ENCODE measurements around the gene SCUBE1. TPM values are rescaled to one million over a fixed set of nuclear protein-coding genes. Genes with fewer than 3 reads are reported as not detected.
A peak's percentile ranks its signal among the peaks of the same experiment; 100 is the strongest.

SCUBE1 gene
- total RNA-seq, 1 donor from 2014 or later, result 0.51 TPM

DNA sequence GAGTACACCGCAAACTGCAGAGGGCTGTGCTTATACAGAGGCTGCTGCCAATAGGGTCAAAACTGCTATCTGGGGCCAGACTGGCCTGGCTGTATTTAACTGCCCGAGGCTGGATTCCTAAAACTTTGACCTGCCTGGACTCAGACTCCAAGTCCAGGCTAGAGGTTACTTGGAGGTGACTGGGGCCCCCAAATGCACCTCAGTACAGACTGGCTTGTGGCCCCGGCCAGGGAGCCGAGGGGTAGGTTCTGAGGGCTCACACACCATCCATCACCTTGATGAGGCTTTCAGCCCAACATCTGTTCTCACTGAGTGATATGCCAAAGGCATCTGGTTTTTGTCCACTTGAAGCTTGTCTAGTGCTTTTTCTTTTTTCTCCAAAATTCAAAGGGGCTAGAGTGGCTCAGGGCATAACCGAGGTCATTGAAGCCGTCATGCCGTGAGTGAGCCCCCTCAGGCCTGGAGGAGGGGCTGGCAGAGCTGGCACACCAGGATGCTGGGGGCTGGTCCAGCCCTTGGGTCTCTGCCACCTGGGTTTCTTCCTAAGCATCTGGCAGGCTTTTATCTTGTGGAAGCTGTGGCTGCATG is 103.9 kb downstream of the SCUBE1 start:
- DNase-seq (ENCODE audit: low read depth in 2 of 2), result no peak

DNA sequence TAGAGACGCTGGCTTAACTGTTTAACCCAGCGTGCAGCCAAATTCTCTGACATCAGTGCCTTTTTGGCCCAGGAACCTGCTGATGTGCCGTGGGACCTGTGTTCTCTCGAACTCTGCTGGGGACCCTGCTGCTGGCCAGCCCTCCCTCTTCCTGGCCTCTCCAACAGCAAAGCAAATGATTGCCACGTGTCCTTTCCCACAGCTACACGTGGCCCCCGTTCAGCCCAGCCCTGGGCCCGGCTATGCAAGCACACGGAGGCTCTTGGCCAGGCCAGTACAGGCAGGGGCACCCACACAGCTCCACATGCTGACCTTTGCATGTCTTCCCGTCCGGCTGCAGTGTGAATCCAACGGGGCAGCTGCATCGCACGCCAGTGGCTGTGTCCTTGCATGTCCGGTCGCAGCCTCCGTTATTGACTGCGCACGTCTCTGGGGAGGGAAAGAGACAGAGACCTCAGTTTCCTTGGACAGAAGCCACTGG is 104.6 kb downstream of the SCUBE1 start:
- DNase-seq (ENCODE audit: low read depth in 2 of 2), result no peak

DNA sequence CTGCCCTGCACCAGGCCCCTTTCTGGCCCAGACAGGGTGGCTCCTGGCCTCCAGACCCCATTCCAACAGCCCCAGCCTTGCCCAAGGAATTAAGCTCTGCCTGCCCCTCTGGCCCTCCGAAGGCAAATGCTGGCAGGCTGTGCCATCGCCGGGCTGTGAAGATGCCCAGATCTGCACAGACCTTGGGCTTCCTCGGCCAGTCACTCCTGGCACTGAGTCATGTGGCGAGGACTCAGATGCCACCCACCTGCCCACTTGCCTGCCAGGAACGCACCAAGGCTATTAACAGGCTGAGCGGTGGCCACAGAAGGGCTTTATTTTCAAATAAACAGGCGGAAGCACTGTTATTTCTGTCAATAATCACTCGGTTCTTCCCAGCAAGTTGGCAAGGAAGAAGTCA is 105.9 kb downstream of the SCUBE1 start:
- DNase-seq (ENCODE audit: low read depth in 2 of 2), result no peak

DNA sequence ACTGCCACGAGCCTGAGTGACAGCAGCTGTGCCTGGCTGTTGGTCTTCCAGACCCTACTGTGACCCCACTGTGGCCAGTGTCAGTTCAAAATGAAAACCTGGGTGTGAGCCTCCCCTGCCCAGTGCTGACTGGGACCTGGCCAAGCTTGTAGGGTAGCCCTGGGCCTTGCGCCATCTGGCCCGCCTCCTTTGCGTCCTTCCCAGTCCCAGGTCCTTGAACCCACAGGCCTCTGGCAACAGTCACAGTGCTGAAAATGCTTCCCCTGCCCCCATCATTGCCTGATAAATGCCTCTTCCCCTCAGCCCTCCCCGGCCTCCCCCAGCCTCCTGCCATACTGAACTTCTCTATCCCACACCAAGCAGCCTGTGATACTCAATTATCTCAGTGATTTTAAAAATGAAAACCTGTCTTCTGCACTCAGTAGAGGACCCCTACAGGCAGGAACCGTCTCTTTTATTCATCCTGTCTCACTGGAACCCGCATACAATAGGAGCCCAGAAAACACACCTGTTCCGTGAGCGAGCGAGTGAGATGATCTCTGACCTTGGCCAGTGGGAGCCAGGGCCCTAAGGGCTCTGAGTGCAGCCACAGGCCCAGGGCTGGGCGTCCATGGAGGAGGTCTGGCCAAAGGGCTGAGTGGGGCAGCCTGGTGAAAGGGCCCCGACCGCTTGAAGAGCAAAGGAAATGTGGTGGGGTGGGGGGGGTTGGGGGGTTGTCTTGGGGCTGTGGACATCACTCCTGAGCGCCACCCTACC is 106.6 kb downstream of the SCUBE1 start:
- DNase-seq (ENCODE audit: low read depth in 2 of 2), result no peak

DNA sequence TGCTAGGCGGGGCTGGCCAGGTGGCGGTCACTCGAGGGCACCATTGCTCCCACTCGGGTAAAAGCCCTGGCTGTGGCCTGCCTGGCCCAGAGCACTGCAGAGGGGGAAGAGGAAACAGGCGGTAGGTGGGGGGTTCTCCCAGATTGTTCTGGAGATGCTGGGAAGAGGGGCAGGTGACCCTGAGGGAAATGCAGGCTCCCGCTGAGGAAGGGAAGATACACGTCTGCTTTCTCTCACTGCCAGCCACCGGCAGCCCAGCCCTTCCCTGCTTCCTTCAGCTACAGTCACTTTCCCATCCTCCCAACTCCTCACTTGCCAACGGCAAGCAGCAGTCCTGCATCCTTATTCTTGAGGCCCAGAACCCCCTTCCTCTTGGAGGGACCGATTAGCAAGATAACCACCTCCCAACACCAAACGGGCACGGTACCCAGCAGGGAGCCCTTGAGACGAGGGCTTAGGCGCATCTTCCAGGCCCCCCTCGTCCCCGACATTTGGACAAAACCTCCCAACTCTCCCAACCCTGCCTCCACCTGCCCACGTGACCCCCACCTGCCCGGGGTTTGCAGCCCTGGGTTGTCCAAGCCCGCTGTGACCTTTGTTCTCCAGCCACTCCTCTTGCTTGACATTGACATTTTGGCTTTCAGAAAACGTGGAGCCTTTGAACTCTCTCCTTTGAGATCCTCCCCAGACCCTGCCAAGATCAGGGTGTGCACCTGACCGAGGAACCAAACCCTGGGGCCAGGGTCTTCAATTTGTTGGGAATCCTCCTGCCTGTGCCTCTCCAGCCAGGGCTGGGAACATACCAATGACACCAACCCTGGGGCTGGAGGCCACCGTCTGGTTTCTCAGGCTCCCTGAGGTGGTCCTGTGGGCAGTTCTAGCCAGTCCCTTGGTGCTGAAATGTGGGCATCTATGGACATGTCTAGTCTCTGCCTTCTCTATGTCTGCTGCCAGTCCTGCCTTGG is 107.4 kb downstream of the SCUBE1 start:
- DNase-seq (ENCODE audit: low read depth in 2 of 2), result no peak

DNA sequence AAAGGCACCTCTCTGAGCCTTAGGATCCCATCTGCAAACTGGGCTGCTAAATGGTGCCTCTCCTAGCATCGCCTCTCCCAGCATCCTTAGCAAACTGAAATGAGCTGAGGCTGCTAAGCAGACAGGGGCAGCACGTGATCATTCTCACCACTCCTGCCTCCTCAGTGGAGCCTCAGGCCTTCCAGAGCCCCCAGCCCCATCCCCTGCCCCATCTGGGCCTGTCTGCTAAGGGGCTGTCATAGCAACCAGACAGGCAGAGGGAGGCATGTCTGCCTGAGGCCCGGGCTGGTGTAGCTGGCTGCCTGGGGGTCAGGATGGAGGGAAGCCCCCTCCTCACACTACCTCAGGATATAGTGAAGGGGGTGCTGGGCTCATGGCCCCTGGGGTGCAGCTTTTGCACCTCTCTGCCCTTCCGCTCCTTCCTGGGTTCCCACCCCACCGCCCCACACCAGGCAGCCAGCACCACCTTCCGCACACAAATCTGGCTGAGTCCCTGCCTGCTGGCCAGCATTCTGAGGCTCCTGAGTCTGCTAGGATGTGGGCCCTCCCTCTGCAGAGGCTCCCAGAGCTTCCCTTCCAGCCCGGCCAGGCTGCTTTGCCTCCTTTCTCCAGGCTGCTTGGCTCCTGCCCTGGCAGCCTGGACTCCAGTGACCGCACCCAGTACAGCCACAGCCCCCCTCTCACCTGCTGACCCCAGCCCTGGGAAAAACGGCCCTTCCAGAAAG is 108.7 kb downstream of the SCUBE1 start:
- DNase-seq (ENCODE audit: low read depth in 2 of 2), result no peak

DNA sequence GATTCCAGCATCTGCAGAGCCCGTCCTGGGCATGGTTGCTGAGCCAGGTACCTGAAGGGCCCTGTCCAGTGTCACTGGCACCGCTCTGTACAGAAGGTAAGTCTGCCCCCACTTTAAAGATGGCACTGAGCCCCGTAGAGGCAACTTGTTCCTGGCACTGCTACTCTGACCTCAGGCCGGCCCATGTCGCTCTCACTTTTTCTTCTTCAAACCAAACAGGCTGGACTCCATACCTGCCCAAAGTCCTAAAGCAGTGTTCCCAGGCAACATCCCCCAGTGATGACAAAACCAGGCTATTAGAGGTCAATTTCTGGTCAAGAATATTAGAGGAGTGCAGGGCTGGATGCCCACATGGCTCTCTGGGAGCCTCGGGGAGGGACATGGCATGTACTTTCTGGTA is 109.6 kb downstream of the SCUBE1 start:
- no peak for DNase-seq (ENCODE audit: low read depth in 2 of 2)

DNA sequence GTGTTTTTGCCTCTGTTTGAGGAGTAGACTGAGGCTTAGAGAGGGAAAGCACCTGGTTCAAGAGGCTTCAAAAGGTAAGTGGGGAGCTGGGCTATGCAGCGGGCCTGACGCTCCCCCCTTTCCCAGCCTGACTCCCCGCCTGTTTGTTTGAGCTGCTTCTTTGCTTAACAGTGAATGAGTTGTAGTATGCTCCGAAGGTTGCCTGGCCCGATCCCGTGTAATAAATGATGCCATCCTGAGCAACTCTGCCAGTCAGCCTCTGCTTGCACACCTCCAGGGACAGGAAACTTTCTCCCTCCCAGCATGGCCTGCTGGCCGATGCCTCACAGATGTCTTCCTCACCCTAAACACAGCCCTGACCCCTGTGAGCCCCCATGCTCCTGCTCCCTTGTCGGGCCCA is 110.7 kb downstream of the SCUBE1 start:
- DNase-seq (ENCODE audit: low read depth in 2 of 2), result no peak

DNA sequence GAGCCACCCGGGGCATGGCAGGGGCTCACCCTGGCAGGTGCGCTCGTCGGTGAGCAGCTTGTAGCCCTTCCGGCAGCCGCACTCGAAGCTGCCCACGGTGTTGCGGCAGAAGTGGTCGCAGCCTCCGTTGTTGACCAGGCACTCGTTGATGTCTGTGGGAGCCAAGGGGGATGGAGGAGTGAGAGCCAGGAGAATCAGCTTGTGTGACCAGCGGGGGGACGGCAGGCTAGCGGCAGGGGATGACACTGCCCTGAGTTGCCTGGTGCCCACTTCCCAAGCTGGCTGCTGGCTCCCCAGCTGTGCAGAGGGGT is 111.5 kb downstream of the SCUBE1 start:
- DNase-seq (ENCODE audit: low read depth in 2 of 2), result no peak

DNA sequence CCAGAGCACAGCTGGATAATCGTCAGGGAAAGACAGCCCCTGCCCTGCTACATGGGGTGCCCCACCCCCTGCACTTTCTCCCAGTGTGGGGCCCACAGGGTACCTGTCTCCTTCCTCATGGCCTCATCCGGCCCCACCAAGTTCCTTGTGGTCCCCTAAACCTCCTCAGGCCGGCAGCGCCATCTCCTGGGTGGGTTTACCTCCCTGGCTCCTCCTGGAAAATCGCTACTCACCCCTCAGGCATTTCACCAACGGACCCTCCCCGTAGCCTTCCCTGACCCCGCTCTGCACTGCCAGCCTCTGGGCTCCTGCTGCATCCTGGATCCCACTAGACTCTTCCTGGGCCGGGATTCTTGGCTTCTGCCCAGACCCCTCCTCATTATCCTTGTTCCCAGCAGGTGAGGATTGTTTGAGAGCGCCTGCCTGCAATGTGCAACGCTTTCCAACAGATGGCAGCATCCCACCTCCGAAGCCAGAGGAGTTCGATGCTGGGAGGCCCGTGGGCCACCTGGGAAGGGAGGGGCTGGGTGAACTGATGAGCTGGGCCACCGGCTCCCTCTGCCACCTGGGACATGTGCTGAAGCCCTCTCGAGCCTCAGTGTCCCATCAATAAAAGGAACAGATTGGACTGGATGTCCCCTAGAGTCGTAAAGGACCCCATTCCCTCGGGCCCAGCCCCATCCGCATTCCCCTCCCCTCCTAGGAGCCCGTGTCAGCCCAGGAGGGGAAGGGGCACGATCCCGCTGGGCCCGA is 112.0 kb downstream of the SCUBE1 start:
- peak; percentile 25 to 55 for DNase-seq (ENCODE audit: low read depth in 2 of 2)

DNA sequence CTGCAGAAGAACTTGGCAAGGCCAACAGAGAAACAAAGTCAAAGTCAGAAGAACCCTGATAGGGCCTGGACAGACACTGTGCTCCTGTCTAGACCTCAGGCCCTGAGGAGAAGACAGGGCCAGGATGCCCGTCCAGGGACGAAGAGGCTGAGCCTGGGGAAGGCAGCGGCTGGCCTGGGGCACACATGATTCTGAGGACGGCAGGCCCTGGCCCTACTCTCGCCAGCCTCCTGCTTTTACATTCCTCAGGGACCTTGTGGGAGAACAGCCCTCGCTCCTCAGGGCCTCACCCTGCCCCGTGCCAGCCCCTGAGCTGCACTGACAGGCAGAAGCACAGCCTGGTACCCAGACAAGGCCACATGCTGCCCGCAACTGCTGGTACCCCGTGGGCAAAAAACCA is 112.6 kb downstream of the SCUBE1 start:
- DNase-seq (ENCODE audit: low read depth in 2 of 2), result no peak

DNA sequence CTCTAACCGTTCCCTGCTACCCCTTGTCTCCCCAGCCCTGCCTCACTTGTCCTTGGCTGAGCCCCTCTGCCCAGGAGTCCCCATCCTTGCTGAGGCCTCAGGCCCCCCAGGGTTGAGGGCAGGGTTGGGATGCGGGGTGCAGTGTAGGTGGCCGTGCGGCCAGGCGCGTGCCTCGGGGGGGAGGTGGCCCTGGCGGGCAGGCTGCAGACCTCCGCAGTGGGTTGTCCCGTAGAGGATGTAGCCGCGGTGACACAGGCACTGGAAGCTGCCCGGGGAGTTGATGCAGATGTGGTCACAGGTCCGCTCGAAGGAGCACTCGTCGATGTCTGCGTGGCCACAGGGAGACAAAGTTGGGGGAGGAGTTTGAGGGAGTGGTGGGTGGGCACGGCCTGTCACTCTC is 114.3 kb downstream of the SCUBE1 start:
- DNase-seq (ENCODE audit: low read depth in 2 of 2), result no peak

DNA sequence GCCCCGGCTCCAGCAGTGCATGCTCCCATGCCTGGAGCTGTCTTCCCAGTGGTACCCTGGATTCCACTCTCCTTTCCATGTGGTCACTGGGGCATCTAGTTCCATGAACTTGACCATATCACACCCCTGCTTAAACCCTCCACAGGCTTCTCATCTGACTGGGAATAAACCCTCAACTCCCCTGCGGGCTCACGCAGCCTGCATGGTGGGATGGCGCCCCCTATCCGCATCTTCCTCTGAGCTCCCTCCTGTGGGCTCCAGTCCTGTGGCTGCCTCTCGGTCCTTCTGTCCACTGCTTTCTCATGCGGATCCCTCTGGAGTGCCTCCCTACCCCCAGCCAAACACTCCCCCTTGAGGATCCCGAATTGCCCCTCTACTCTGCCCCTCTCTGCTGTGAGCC is 114.8 kb downstream of the SCUBE1 start:
- DNase-seq (ENCODE audit: low read depth in 2 of 2), result peak; percentile 22 to 58

DNA sequence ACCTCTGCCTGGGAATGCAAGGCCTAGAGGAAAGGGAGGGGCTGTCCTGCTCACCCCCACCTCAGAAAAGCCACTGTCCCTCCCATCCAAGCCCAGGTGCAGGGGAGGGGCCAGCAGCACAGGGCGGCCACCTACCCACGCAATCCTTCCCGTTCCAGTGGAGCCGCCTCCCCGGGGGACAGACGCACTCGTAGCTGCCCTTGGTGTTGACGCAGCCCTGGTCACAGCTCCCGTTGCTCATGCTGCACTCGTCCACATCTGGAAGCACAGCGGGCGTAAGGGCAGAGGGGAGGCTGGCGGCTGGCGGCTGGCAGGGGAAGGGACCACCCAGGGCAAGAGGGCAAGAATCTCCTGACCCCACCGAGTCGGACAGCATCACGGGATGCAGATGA is 115.9 kb downstream of the SCUBE1 start:
- DNase-seq (ENCODE audit: low read depth in 2 of 2), result no peak

DNA sequence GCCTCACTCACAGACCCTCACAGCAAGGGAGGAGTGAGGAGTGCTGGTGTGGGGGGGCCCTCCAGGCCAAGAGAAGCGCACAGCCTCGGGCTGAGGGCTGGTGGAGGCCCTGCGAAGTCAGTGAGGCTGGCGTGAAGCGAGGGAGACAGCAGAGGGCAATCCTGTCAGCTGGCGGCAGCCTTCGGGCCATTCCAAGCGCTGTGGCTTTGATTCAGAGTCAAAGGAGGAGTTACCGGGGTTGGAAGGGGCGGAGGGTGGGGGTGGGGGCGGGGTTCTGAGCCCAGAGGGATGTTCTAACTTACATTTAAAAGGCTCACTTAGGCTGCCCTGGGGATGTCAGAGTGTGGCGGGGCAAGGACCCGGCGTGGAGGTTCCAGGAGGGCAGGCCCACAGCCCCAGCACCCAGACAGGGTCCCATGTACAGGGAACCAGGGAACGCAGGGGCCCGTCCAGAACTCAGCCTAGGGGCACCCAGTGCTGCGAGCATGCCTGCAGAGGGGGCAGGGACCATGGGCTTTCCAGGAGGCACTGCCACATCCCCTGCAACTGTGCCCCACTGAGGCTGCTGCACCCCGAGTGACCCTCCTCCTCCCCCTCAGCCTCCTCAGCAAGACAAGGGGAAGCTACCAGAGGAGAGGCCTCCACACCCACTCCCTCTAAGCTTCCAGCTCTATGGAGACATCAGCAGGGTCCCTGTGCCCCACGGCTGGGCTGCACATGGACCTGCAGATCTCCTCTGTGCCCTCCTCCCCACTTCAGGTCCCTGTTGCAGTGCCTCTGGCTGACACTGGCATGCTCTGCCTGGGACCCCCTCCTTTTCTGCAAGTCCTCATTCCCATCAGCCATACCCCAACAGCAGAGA is 116.6 kb downstream of the SCUBE1 start:
- no peak for DNase-seq (ENCODE audit: low read depth in 2 of 2)

DNA sequence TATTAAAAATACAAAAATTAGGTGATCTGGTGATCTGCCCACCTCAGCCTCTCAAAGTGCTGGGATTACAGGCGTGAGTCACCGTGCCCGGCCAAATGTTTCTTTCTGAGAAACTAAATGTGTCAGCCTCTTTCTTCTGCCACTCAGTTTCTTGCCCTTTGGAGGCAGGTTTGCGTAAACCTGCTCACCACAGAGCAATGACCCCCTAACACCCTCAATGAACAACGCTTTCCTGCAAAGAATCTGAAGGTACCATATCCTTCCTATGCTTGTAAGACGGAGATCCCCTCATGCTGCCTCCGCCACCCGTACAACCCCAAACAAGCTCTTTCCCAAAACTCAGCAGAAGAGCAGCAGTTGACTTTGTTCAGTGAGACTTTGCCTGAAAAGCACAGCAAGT is 117.6 kb downstream of the SCUBE1 start:
- no peak for DNase-seq (ENCODE audit: low read depth in 2 of 2)

DNA sequence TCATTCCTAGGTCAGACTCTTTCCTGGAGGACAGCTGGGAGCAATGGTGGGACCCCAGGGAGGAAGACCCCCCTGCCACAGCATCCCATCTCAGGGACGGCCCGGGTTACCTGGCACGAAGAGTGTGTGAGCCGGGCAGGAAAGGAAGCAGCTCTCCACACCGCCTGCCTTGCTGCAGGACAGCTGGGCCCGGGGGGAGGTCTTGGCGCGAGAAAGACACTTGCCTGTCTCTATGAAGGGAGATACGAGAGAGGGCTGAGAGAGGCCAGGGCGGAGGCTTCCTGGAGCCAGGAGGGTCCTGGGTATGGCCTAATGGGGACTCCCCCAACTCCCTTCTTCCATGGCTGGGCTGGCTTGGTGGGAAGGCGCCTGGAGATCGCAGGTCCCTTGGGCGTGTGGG is 120.2 kb downstream of the SCUBE1 start:
- no peak for DNase-seq (ENCODE audit: low read depth in 2 of 2)

DNA sequence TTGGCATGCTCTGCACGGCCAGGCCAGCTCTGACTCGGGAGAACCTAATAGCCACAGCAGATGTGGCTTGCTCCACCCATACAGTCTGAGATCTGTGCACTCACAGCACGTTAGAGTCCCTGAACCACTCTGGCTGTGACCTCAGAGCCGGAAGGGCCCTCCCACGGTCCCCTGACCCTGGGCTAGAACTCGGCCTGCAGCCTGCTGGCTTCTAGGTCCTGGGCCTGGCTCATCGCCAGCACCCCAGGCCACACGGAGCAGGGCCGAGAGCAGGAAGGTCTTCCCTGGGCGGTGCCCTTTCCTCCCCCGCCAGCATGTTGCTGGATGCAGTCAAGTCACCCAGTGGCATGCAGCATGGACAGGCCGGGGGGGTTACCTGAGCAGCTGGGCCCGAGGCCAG is 120.9 kb downstream of the SCUBE1 start:
- no peak for DNase-seq (ENCODE audit: low read depth in 2 of 2)

DNA sequence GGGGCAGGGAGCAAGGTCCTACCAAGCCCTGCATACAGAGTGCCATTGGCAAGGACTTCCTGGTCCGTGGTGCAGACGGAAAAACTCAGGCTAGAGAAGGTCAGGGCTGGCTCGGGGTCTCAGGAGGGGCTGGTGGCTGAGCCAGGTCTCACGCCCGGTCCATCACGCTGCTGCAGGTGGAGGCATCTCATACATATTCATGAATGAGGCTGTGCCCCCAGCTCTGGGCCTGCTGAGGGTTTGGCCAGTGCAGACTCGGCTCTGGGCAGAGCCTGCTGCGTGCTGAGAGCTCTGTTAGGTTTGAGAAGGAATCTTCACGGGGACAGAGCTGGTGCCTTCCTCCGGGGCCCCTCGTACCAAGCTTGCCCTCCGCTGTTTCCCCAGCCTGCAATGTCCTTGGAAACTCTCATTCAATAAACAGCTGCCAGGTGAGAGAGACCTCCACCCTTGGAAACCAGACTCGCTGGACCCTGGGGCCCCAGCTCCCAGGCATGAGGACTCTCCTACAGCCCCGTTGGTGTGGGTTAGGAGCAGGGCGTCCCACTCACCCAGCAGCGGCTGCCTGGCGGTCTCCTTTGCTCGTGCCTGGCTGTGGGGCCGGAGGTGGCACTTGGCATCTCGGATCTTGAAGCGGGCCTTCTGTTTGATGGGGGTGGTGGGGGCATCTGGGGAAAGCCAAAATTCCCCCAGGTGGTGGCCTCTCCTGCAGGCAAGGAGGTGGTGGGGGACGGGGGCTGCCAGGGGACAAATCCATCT is 122.4 kb downstream of the SCUBE1 start:
- no peak for DNase-seq (ENCODE audit: low read depth in 2 of 2)

Measured in dermis microvascular lymphatic vessel endothelial cell (primary cell).